ENCODE measurements around the gene EFNB2. TPM values are rescaled to one million over a fixed set of nuclear protein-coding genes. Genes with fewer than 3 reads are reported as not detected.
A peak's percentile ranks its signal among the peaks of the same experiment; 100 is the strongest.

The EFNB2 gene, protein sequence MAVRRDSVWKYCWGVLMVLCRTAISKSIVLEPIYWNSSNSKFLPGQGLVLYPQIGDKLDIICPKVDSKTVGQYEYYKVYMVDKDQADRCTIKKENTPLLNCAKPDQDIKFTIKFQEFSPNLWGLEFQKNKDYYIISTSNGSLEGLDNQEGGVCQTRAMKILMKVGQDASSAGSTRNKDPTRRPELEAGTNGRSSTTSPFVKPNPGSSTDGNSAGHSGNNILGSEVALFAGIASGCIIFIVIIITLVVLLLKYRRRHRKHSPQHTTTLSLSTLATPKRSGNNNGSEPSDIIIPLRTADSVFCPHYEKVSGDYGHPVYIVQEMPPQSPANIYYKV
- total RNA-seq (2014; rRNA removed; shearing (Covaris generic)) (0.25 and 0.49 TPM in 2 replicates), total RNA-seq (2022) (0.31 and 0.51 TPM in 2 replicates), Bru-seq, nascent RNA (percentile 32 among the genes with signal in this experiment), BruChase-seq, experiment 1, labeled RNA remaining after a 6-hour chase (percentile 22 among the genes with signal in this experiment), BruChase-seq, experiment 2, labeled RNA remaining after a 2-hour chase (percentile 32 among the genes with signal in this experiment)
- long read RNA-seq = 0 reads

DNA sequence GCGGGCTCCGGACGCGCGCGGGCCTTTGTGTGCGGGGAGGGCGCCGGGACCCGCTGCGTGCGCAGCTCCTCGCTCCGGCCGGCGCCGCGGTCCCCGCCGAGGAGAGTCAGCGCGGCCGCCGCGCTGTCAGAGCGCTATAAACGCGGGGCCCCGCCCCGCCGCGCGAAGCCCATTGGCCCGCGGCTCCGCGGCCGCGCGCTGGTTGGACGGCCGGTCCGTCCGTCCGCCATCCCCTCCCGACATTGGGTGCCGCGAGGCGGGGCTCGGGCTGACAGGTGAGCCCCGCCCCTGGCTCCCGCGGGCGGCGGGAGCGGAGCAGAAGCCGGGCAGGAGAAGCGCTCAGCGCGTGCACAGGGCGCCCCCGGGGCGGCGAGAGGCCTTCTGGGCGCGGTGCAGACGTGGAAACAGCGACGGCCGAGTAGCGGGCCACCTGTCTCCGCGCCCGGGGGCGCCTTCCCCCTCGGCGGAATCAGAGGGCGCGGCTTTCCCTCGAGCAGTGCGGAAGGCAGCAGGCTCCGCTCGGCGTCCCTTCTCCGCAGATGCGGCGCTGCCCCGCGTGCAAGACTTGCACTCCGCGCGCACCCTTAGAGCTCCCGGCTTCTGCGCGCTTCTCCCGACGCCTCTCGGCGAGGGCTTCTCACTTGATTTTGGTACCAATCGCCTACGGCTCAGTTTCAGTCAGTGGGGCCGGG lies at the start of gene EFNB2:
TSS of gene EFNB2 (minus strand) at position 111 of the 692 bp plus-strand sequence. CDS start 698 bp downstream, outside the sequence.
- Histone ChIP-seq H4K20me1 (ENCODE audit: insufficient read depth, low read length) (0 out of 2 replicates have a peak, but pooled peaks cover 5% of the 10 kb centered on the region), H2AFZ (ENCODE audit: low read length) (peak within 1 kb of the TSS; percentile 72; the same call in 1 of the 2 replicates), H3K27ac (ENCODE audit: low read depth, low read length, poor library complexity, severe bottlenecking) (peak within 1 kb of the TSS; percentile 25), H3K9me2 (ENCODE audit: insufficient read depth, low read length) (no peaks in the 10 kb centered on the region), H3K4me3 (ENCODE audit: low read depth, low read length, poor library complexity, severe bottlenecking) (peak within 1 kb of the TSS; percentile 68), H3K36me3 (ENCODE audit: insufficient read depth, low read length) (peaks cover 6% of the 10 kb centered on the region; the same call in 1 of the 2 replicates), H3K79me2 (ENCODE audit: insufficient read depth, low read depth, low read length) (no peaks in the 10 kb centered on the region), H3K9me3 (ENCODE audit: low read length) (no peaks in the 10 kb centered on the region), H3K4me2 (ENCODE audit: low read length) (peak within 1 kb of the TSS; percentile 86), H3K4me1 (ENCODE audit: insufficient read depth, low read length, poor library complexity, severe bottlenecking) (no peaks in the 10 kb centered on the region)
- ChIA-PET POLR2A (no interaction called here), CTCF (ENCODE audit: unreplicated experiment) (interaction anchor here (0.8 kb wide), 1 partner anchor 10 kb away, joined by 4 read pairs; no protein-coding TSS in a partner anchor)
- peak; percentile 89 for DNase-seq (ENCODE audit: low spot score)
- intact Hi-C loops (cut with micrococcal nuclease; ENCODE audit: unreplicated experiment) = loop anchor here (2.0 kb wide), 2 partner anchors 383 to 589 kb away; no protein-coding TSS in a partner anchor
- no TSS peak for BruUV-seq (replicated peaks)
- no peak for TF ChIP-seq EZH2phosphoT487 (IDR thresholded peaks at IDR 0.05; ENCODE audit: borderline replicate concordance, low read depth, low read length)
- TF ChIP-seq, protein P1, sequence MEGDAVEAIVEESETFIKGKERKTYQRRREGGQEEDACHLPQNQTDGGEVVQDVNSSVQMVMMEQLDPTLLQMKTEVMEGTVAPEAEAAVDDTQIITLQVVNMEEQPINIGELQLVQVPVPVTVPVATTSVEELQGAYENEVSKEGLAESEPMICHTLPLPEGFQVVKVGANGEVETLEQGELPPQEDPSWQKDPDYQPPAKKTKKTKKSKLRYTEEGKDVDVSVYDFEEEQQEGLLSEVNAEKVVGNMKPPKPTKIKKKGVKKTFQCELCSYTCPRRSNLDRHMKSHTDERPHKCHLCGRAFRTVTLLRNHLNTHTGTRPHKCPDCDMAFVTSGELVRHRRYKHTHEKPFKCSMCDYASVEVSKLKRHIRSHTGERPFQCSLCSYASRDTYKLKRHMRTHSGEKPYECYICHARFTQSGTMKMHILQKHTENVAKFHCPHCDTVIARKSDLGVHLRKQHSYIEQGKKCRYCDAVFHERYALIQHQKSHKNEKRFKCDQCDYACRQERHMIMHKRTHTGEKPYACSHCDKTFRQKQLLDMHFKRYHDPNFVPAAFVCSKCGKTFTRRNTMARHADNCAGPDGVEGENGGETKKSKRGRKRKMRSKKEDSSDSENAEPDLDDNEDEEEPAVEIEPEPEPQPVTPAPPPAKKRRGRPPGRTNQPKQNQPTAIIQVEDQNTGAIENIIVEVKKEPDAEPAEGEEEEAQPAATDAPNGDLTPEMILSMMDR (conservative IDR thresholded peaks at IDR 0.05; ENCODE audit: low read length) = no peak

DNA sequence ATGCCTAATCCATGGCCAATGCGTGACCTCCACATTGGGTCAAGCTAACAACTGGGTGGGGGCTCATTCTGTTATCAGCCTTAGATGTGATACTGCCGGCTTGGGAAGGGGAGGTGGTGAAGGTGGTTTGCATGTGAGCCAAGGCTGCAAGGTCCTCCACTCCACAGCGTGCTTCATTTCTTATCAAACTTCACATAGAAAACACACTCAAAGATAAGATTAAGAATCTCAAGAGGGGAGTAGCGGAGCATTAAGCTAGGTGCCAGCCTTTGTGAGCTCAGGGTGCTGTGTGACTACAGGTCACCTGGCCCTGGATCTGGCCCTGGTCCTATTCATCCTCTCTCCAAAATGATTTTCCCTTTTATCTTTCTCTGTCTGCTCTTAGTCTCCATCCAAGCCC lies 45.8 kb upstream of the EFNB2 start:
- Histone ChIP-seq H3K4me1 (ENCODE audit: insufficient read depth, low read length, poor library complexity, severe bottlenecking) (no peaks in the 10 kb centered on the region), H3K4me3 (ENCODE audit: low read depth, low read length, poor library complexity, severe bottlenecking) (no peak overlapping the region), H3K36me3 (ENCODE audit: insufficient read depth, low read length) (no peaks in the 10 kb centered on the region), H3K4me2 (ENCODE audit: low read length) (no peak overlapping the region), H3K27ac (ENCODE audit: low read depth, low read length, poor library complexity, severe bottlenecking) (no peak overlapping the region), H2AFZ (ENCODE audit: low read length) (no peak overlapping the region), H4K20me1 (ENCODE audit: insufficient read depth, low read length) (no peaks in the 10 kb centered on the region), H3K9me2 (ENCODE audit: insufficient read depth, low read length) (no peaks in the 10 kb centered on the region), H3K9me3 (ENCODE audit: low read length) (no peaks in the 10 kb centered on the region), H3K79me2 (ENCODE audit: insufficient read depth, low read depth, low read length) (no peaks in the 10 kb centered on the region)
- no TSS peak for BruUV-seq (replicated peaks)
- TF ChIP-seq EZH2phosphoT487 (IDR thresholded peaks at IDR 0.05; ENCODE audit: borderline replicate concordance, low read depth, low read length) = no peak
- TF ChIP-seq, protein P1 (conservative IDR thresholded peaks at IDR 0.05; ENCODE audit: low read length) = no peak
- POLR2A ChIA-PET = no interaction called here
- DNase-seq (ENCODE audit: low spot score) = no peak
- intact Hi-C loops (cut with micrococcal nuclease; ENCODE audit: unreplicated experiment) = no loop called here
- CTCF ChIA-PET (ENCODE audit: unreplicated experiment) = interaction anchor here (0.6 kb wide), 1 partner anchor 40 kb away, joined by 3 read pairs; no protein-coding TSS in a partner anchor
